ENCODE results near the gene AGPAT3.

DNA sequence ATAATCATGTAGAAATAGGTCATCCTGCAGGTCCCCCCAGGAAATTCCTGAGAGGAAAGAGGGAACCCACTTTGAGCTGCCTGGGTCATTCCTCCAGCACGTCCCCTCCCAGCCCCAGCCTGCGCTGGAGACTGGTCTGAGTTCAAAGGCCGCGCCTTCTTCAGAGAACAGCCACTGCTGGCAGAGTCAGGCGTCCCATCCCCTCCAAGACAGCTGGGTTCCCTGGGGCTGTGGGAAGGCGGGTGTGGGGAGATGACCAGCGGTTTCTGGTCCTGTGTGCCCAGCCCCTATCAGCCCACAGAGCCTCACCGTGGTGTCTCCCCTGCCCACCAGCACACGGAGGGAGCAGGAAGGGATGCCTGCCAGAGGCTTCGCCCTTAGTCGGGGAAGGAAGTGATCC lies 129.1 kb downstream of the AGPAT3 start:
- TF ChIP-seq POLR2AphosphoS5 (IDR thresholded peaks at IDR 0.05) (no peak), POLR2A (IDR thresholded peaks at IDR 0.05) (no peak)
- TF ChIP-seq, protein P1, sequence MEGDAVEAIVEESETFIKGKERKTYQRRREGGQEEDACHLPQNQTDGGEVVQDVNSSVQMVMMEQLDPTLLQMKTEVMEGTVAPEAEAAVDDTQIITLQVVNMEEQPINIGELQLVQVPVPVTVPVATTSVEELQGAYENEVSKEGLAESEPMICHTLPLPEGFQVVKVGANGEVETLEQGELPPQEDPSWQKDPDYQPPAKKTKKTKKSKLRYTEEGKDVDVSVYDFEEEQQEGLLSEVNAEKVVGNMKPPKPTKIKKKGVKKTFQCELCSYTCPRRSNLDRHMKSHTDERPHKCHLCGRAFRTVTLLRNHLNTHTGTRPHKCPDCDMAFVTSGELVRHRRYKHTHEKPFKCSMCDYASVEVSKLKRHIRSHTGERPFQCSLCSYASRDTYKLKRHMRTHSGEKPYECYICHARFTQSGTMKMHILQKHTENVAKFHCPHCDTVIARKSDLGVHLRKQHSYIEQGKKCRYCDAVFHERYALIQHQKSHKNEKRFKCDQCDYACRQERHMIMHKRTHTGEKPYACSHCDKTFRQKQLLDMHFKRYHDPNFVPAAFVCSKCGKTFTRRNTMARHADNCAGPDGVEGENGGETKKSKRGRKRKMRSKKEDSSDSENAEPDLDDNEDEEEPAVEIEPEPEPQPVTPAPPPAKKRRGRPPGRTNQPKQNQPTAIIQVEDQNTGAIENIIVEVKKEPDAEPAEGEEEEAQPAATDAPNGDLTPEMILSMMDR (IDR thresholded peaks at IDR 0.05) = no peak

Data from prostate gland (tissue), 2 donors.